HG03342 (cell line): Measurements from ENCODE around the gene TBC1D13.
"Not testable (repeated sequence)": the region's sequence is repeated elsewhere in the genome, so short reads cannot be mapped to it uniquely, and the experiment has no call there.

Experiments
- ATAC-seq: cut with Tn5 transposase; IDR thresholded peaks from one replicate; pipeline ENCODE4 v1.9.1; 2021; ENCODE audit warnings: mild to moderate bottlenecking, moderate library complexity; ENCODE audit not compliant: unreplicated experiment

The TBC1D13 gene, protein sequence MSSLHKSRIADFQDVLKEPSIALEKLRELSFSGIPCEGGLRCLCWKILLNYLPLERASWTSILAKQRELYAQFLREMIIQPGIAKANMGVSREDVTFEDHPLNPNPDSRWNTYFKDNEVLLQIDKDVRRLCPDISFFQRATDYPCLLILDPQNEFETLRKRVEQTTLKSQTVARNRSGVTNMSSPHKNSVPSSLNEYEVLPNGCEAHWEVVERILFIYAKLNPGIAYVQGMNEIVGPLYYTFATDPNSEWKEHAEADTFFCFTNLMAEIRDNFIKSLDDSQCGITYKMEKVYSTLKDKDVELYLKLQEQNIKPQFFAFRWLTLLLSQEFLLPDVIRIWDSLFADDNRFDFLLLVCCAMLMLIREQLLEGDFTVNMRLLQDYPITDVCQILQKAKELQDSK

DNA sequence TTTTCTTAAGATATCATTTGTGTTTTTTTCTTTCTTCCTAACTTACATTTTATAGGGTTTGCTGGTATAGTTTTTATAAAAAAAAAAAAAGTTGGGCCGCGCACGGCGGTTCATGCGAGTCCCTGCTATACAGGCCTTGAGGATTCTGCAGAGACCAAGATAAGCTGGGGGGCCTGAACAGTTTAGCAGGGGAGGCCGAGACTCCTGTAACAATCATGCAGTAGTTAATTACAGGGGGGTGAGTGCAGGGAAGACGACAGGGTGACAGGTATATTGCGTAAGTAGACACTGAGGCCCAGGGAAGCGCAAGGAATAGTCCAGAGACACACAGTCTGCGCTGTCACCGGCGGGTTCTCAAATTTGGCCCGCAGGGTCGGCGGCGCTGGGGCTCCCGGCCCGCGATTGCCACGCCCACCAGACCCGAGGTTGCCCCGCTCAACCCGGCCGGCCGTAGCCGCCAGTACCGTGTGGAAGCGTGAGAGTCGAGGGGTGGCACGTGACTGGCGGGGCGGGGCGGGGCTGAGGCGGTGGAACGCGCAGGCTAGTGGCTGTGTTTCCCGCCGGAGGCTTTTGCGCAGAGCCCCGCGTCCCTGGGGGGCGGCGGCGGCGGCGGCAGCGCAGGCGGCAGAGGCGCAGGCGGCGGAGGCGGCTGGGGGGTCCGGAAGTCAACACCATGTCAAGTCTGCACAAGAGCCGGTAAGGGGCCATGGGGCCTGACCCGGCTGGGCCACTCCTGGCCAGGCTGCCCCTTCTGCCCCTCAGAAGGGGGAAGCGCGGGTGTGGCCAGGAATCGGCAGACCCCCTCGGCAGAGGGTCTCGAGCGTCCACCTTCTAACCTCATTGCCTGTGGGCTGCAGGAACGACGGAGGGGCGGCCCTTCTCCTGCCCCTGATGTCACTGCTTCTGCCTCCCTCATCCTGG lies at the start of gene TBC1D13:
Gene TBC1D13 (plus strand): TSS at position 573 of the 921 bp plus-strand sequence. CDS start 101 bp downstream, at position 674.
- ATAC-seq: peak; percentile 86

DNA sequence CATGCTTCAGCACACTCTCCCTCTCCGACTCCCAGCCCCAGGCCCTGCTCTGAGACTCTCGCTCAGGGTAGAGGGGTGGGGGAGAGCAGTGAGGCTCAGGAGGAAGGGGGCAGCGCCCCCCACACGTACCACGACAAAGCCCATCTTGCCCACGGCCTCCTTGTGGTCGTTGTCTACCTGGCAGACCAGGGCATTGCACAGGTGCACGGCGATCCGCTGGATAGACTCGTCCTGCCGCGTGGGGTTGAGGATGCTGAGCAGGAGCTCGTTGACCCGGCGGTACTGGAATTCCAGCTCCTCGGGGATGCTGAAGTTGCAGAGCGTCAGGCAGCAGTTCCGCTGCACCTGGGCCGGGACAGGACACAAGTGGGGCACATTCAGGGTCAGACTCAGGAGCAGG lies 44.7 kb upstream of the TBC1D13 start:
- ATAC-seq: no peak

DNA sequence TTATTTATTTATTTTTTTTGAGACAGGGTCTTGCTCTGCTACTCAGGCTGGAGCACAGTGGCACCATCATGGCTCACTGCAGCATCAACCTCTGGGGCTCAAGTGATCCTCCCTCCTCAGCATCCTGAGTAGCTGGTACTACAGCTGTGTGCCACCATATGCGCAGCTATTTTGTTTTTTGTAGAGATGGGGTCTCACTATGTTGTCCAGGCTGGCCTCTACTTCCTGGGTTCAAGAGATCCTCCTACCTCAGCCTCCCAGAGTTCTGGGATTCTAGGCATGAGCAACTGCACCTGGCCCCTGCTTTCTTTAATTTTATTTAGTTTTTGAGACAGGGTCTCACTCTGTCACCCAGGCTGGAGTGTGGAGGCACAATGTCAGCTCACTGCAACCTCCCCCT lies 43.6 kb upstream of the TBC1D13 start:
- ATAC-seq: no peak

DNA sequence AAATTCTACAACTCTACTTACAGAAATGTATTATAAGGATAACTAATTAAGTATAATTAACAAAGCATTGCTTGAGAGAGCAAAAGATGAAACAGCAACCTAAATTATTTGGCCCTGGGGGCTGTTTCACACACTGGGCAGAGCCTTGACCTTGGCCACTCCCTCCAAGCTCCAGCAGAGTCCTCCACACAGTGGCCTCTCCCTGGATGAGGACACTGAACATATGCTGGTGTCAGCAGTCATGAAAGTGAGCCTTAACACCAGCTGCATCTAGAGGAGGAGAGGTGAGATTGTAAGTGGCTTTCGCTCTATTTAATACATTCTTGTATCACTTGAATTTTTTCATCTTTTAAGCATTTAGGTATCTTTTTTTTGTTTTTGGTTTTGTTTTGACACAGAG lies 39.8 kb upstream of the TBC1D13 start:
- ATAC-seq: no peak

DNA sequence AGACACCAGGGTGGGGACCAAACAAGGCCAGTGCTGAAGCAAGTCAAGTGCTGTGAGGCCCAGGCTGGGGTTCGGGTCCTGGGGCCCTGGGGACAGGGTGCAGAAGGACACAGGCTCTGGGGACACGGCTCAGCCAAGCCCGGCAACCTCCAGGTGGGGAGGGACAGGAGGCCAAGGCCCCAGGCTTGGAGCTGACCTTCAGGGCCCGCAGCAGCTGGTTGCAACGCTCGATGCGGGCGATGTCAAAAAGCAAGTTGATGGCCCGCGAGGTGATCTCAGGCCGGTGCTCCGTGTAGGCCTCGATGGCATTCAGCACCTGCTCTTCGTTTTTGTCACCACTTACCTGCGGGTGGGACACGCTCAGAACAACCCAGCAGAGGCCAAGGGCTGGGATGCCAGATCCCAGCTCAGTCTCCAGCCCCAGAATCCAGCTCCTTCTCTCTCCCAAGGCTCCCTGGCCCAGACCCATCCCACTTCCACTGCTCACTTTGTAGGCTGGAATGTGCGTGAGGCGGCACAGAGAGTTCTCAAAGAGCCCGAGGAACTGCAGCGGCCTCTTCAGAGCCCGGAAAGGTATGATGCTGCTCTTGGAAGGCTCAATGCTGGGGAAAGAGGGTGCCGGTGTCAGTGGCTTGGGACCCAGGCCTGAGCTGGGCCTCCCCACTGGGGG lies 36.0 kb upstream of the TBC1D13 start:
- ATAC-seq: no peak

DNA sequence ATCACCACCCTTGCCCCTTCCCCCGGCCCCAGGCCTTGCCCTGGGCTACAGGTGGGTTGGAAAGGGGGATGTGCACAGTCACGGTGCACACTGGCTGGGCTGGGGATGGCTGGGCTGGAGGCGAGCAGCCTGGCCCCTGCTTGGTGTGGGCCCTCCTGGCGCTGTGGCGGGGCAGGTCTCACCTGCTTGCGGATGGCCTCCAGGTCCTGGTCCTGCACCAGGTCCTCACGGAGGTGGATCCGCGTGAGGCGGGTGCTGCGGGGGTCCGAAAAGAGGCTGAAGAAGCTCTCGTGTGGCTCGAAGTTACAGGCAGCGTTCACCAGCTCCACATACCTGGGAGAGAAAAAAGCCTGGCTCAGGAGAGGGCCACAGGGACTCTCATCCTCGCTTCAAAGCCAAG lies 33.4 kb upstream of the TBC1D13 start:
- ATAC-seq: no peak

DNA sequence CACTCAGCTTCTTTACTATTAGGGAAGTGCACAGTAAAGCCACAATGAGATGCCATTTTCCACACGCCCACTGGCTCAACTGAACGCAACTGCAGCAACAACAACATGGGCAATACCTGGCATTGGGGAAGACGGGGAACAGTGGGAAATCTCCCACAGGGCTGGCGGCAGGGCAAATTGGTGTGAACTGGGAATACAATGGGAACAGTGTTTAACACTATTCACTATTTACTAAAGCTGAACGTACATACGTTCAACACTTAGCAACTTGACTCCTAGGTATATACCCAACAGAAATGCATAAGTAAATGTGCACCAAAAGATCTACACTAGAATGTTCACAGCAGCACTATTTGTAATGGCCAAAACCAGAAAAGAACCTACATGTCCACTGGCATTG lies 29.5 kb upstream of the TBC1D13 start:
- no peak for ATAC-seq

DNA sequence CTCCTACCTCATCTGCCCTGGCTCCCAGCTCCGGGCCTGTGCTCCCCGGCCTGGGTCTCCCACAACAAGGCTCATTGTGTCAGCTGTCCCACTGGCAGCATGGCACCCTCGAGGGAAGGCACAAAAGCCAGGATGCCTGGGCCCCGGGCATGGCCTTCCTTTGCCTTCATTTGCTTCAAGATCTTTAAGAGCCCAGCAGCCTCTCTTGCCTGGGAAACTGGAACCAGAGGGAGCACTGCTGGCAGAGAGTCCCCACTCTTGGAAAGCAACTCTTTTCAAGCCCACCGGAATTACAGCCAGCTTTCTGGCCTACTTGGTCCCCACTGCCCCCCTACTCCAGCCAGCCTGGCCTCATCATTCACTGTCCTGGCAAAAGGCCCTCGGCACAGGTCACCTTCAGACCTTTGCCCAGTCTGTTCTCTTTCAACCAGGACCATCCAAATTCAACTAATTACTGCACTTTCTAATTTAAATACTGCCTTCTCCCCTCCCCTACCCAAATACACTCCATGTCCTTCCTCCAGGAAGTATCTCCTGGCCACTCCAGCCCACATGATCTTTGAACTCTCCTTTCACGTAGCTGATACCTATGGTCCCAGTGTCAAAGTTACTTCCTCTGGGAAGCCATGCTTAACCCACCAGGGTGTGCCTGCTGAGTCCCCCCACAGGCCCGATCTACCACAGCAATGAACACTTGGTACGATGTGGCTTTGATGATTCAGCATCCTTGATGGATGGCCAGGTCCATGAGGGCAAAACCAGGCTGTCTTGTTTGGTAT lies 24.2 kb upstream of the TBC1D13 start:
- ATAC-seq: no peak

DNA sequence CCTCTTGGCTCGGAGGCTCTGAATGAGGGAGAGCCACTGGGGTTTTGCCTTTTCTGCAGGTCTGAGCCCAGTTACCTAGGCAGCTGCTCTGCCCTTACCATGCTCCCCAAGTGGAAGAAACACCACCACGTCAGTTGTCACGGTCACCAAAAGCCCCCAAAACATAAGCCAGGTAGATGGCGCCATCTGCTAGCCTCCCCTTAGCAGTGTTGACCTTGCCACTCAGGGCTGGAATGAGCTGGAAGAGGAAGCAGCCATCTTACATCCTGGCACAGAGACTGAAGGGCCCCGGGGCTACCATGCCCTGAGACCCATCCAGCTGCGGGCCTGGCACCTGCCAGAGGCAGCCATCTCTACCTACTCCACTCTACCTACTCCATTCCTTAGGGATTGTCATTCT lies 22.7 kb upstream of the TBC1D13 start:
- no peak for ATAC-seq

DNA sequence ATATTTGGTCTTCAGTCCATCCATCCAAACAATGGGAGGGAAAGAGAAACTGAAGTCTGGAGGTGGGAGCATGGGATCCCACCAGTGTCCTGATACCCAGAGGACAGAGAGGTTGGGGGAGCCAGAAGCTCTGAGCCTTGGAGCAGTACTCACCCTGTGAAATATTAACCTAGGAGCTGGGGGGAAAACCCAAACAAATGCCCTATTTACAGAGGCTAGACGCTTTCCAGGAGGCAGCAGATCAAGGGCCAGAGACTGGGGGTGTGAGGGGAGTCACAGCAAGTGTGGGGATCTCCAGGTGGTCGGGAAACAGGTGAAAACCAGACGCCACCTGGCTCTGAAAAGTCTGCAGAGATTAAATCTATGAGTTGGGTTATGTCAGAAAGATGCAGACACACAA lies 21.6 kb upstream of the TBC1D13 start:
- ATAC-seq: no peak

DNA sequence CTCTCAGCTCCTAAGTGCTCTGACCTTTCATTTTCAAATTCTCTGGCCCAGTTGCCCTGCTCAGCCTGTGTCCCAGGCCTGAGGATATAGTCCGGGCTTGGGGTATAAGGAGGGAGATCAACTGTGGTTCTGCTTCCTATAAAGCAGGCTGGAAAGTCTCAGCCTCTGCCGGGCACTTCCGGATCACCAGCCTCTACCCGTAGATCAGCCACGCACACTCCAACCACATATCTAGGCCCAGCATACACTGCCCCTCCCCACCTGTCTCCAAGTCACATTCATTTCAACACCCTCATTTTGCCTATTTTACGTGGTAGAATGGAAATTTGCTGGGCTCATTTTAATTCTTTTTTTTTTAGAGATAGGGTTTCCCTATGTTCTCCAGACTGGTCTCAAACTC lies 18.4 kb upstream of the TBC1D13 start:
- ATAC-seq: no peak

DNA sequence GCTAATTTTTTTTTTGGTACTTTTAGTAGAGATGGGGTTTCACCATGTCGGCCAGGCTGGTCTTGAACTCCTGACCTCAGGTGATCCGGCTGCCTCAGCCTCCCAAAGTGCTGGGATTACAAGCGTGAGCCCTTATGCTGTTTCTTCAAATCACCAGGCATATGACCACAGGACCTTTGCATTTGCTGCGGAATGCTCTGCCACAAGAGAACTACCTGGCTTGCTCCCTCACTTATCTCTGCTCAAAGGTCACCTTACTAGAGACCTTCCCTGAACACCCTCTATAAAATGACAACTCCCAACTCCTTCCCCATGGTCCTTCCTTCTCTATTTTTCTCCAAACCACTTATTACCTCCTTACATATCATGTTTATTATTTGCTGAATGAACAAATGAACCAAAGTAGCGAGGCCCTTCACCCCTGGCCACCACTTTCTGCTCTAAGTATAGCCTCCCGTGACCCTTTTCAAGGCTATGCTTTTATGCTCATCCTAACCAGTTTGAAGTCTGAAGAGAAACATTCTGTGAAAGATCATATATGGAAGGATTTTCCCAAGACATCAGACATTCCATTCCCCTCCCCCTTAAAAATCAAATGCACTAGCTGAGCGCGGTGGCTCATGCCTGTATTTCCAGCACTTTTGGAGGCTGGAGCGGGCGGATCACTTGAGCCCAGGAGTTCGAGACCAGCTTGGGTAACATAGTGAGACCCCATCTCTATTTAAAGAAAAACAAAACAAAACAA lies 16.6 kb upstream of the TBC1D13 start:
- ATAC-seq: no peak

DNA sequence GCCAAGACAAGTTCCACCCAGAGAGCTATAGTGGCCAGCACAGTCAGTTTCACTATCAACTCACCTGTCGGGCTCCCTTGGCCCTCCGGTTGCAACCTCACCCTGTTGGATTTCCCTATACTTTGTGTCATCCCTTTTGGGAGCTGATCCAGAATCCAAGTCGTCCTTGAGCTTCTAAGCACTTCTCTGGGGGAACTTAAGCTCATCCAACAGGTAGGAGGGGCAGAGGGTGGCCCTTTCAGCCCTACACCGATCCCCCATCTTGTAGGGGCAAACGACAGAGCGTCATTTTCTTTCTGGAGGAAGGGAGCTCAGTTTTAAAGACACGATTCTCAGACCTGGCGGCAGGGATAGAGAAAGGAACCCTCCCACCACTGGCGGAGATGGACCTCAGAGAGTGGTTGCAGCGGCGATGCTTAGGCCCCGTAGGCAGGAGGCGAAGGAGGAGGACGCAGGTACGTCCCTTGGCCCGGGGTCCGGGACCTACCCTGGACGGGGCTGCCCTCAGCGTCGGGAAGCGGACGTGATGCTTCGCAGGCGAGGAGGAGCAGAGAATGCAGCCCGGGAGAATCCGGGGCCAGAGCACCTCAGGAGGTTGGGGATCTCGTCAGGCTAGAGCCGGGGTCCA lies 15.8 kb upstream of the TBC1D13 start:
- ATAC-seq: peak; percentile 10

DNA sequence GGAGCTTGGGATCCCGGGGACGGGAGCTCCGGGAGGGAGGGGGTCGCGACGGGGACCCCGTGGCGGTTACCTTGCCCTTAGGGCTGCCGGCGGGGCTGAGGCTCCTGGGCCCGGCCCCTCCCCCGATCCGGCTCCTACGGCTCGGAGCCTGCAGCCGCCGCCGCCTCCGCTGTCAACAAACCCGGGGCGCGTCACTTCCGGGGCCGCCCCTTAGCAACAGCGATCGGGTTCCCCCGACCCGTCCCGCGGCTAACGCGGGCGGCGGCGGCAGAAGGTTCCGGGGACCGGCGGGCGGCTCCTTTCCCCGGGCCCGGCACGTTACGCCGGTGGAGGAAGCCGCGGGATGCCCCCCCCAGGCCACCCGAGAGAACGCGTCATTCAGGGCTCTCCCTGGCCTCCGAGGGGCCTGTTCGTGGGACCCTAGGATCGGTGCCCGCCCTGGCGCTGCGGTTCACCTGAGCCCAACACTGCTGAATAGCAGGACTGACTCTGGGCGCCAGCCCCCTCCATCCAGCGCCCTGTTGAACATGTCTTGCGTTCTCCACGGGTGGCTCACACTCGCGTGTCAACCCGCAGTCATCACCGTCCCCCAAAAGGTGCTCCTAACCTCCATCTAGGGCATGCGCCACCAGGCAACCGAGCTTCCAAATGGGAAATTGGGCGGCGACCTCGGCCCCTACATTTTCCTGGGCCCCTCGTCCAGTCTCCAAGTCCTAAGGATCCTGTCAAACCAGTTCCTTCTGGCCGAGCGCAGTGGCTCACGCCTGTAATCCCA lies 15.1 kb upstream of the TBC1D13 start, which contains the start of gene ZER1:
Gene ZER1 (minus strand): TSS at position 183 of the 775 bp plus-strand sequence. CDS start 16,362 bp downstream, outside the sequence.
- peak; percentile 89 for ATAC-seq

DNA sequence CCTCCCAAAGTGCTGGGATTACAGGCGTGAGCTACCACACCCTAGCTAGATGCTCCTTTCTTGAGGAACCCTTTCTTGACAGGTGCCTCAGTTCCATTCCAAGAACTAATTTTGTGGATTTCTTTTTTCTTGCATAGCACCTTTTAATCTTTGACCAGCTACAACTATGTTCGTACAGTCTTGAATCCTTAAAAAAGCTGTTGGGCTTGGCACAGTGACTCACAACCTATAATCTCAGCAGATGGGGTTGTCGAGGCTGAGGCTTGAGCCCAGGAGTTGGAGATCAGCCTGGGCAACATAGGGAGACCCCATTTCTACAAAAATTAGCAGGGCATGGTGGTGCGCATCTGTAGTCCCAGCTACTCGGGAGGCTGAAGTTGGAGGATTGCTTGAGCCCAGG lies 14.0 kb upstream of the TBC1D13 start:
- no peak for ATAC-seq

DNA sequence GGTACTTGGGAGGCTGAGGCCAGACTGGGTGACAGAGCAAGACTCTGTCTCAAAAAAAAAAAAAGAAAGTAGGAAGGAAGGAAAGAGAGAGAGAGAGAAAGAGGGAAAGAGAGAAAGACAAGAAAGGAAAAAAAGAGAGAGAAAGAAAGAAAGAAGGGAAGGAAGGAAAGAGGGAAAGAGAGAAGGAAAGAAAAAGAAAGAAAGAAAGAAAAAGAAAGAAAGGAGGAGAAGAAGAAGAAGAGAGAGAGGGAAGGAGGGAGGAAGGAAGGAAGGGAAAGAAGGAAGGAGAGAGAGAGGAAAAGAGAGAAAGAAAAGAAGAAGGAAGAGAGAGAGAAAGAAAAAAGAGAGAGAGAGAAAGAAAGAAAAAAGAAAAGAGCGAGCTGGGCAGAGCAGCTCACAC lies 12.2 kb upstream of the TBC1D13 start:
- no peak for ATAC-seq

DNA sequence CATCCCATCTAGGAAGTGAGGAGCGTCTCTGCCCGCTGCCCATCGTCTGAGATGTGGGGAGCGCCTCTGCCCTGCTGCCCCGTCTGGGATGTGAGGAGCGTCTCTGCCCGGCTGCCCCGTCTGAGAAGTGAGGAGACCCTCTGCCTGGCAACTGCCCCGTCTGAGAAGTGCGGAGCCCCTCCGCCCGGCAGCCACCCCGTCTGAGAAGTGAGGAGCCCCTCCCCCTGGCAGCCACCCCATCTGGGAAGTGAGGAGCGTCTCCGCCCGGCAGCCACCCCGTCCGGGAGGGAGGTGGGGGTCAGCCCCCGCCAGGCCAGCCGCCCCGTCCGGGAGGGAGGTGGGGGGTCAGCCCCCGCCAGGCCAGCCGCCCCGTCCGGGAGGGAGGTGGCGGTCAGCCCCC lies 7.0 kb upstream of the TBC1D13 start:
- ATAC-seq: not testable (repeated sequence)
